Dedifferentiated amniotic fluid mesenchymal stem cell (primary cell): ENCODE measurements around the gene SESN1.
A peak's percentile ranks its signal among the peaks of the same experiment; 100 is the strongest.

Experiments
- DNase-seq: peaks from one replicate; pipeline ENCODE4 v3.0.0-alpha.2; 2016; ENCODE audit errors: extremely low spot score

Gene SESN1

GRCh38 chr6:109060571-109060970, 34.1 kb downstream of the SESN1 start:
- DNase-seq, result no peak

GRCh38 chr6:109059571-109060021, 35.0 kb downstream of the SESN1 start:
- DNase-seq, result no peak

GRCh38 chr6:109059153-109059552, 35.5 kb downstream of the SESN1 start:
- DNase-seq, result no peak

- DNase-seq, result no peak
Measured at GRCh38 chr6:109058620-109059019, 36.0 kb downstream of the SESN1 start.

GRCh38 chr6:109056661-109057060, 38.0 kb downstream of the SESN1 start:
- no peak for DNase-seq

GRCh38 chr6:109055771-109056235, 38.8 kb downstream of the SESN1 start:
- DNase-seq, result peak; percentile 20

GRCh38 chr6:109053336-109053735, 41.3 kb downstream of the SESN1 start:
- no peak for DNase-seq

- no peak for DNase-seq
Measured at GRCh38 chr6:109052852-109053251, 41.8 kb downstream of the SESN1 start.

- DNase-seq, result no peak
Measured at GRCh38 chr6:109052018-109052651, 42.5 kb downstream of the SESN1 start.

GRCh38 chr6:109051301-109052017, 43.2 kb downstream of the SESN1 start:
- DNase-seq, result no peak

GRCh38 chr6:109050447-109051102, 44.1 kb downstream of the SESN1 start:
- no peak for DNase-seq

- DNase-seq, result no peak
Measured at GRCh38 chr6:109050012-109050411, 44.6 kb downstream of the SESN1 start.

GRCh38 chr6:109048670-109049415, 45.8 kb downstream of the SESN1 start:
- no peak for DNase-seq

GRCh38 chr6:109048176-109048575, 46.5 kb downstream of the SESN1 start:
- no peak for DNase-seq

- no peak for DNase-seq
Measured at GRCh38 chr6:109045493-109045892, 49.2 kb downstream of the SESN1 start.

GRCh38 chr6:109039795-109040194, 54.9 kb downstream of the SESN1 start:
- no peak for DNase-seq

GRCh38 chr6:109038837-109039398, 55.7 kb downstream of the SESN1 start:
- DNase-seq, result no peak

GRCh38 chr6:109036574-109037294, 57.9 kb downstream of the SESN1 start:
- no peak for DNase-seq

- DNase-seq, result peak; percentile 52
Measured at GRCh38 chr6:109034526-109034925, 60.1 kb downstream of the SESN1 start.

GRCh38 chr6:109033655-109034054, 61.0 kb downstream of the SESN1 start:
- no peak for DNase-seq

- DNase-seq, result no peak
Measured at GRCh38 chr6:109031416-109031815, 63.2 kb downstream of the SESN1 start.
